Measurements from ENCODE around the gene HHAT. TPM values are rescaled to one million over a fixed set of nuclear protein-coding genes. Genes with fewer than 3 reads are reported as not detected.

The HHAT gene
- total RNA-seq, 4 donors from 2014 or later = 3.4 to 5.2 (median 4.0) TPM

- Histone ChIP-seq H3K9me3 (no peaks in the 10 kb centered on the region), H3K36me3 (no peaks in the 10 kb centered on the region), H3K4me1 (no peaks in the 10 kb centered on the region), H3K4me3 (no peak overlapping the region), H3K27me3 (no peaks in the 10 kb centered on the region), H3K27ac (no peak overlapping the region)
- 22 to 33% methylated on average over 1 of the region's 1 CpG for WGBS, 2 donors
- intact Hi-C loops (cut with DNase I) = no loop called here
- no peak for DNase-seq
- no peak for TF ChIP-seq POLR2A (IDR thresholded peaks at IDR 0.05)
- TF ChIP-seq CTCF (IDR thresholded peaks at IDR 0.05) = no peak
Measured at GRCh38 chr1:210722410-210723081, 393.8 kb downstream of the HHAT start.

- Histone ChIP-seq H3K4me3 (no peak overlapping the region), H3K36me3 (no peaks in the 10 kb centered on the region), H3K4me1 (no peaks in the 10 kb centered on the region), H3K27me3 (no peaks in the 10 kb centered on the region), H3K27ac (no peak overlapping the region), H3K9me3 (no peaks in the 10 kb centered on the region)
- DNase-seq = no peak
- intact Hi-C loops (cut with DNase I) = no loop called here
- TF ChIP-seq CTCF (IDR thresholded peaks at IDR 0.05) = no peak
- no peak for TF ChIP-seq POLR2A (IDR thresholded peaks at IDR 0.05)
- 40 to 51% methylated on average over 4 of the region's 4 CpGs for WGBS, 2 donors
Measured at GRCh38 chr1:210723646-210724045, 394.9 kb downstream of the HHAT start.

- Histone ChIP-seq H3K27ac (no peak overlapping the region), H3K9me3 (no peaks in the 10 kb centered on the region), H3K4me3 (no peak overlapping the region), H3K27me3 (no peaks in the 10 kb centered on the region), H3K36me3 (no peaks in the 10 kb centered on the region), H3K4me1 (no peaks in the 10 kb centered on the region)
- no peak for DNase-seq
- 69 to 82% methylated on average over 2 of the region's 2 CpGs for whole genome bisulfite sequencing, 2 donors
- TF ChIP-seq POLR2A (IDR thresholded peaks at IDR 0.05) (no peak), CTCF (IDR thresholded peaks at IDR 0.05) (no peak)
- intact Hi-C loops (cut with DNase I) = no loop called here
Measured at GRCh38 chr1:210724768-210725167, 396.1 kb downstream of the HHAT start.

Small RNA genes lying within 50 kb of the gene (small RNA-seq; reads per million reads assigned to genes)
- gene RNU5A-8P = 0.71 to 24.6 (median 16.3) reads per million in 4 donors

Other genes with a start within 250 kb of the HHAT start
- 10 to 100 TPM in 2 of 4 donors, 1 to 10 TPM in 2; 6.9 to 16.8 (median 11.5) TPM for gene SERTAD4, start 96.1 kb upstream of the HHAT start, total RNA-seq

Data from esophagus squamous epithelium (tissue), 5 donors.